HG02884 (cell line): ENCODE data around the gene USP36.

Experiments
- ATAC-seq: cut with Tn5 transposase; IDR thresholded peaks from one replicate; pipeline ENCODE4 v1.9.1; 2021; ENCODE audit warnings: mild to moderate bottlenecking, moderate library complexity; ENCODE audit not compliant: unreplicated experiment

USP36 gene

DNA sequence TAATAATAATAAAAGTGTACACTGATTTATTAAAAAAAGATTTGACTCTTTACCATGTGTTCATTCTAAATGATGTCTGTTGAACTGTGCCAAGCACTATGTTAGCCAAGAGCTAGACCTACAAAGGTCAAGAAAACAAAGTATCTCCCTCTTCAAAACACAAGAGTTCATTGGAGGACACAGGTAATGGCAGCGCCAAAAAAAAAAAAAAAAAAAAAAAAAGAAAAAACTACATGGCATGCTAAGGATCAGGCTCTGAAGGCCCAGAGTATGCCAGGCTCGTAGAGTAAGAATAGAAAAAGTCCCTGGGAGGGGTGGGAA, 93.7 kb downstream of the USP36 start:
- ATAC-seq = no peak

DNA sequence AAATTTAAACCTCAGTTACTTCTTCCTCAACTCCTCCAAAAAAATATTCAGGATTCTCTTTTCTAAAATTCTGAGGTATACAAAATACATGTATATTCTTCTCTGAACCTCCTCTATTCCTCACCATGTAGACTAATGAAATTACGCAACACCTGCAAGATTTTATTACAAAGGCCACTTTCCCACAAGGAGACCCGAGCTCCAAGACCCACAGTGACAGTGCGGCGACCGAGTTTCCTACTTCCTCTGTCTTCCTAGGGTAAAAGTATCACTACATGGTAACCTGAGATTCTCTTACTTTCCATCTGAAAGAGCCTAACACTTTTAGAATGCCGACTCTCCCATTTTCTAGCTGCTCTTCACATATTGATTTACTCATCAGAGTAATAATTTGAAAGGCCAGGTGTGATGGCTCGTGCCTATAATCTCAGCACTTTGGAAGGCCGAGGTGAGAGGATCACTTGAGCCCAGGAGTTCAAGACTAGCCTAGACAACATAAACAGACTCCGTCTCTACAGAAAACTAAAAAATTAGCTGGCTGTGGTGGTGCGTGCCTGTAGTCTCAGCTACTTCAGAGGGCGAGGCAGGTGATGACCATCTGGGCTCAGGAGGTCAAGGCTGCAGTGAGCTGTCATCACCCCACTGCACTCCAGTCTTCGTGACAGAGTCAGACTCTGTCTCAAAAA, 94.2 kb downstream of the USP36 start:
- no peak for ATAC-seq
